NCI-H69 (cell line): Measurements from ENCODE around the gene ATP6V0E2.
"Not testable (repeated sequence)": the region's sequence is repeated elsewhere in the genome, so short reads cannot be mapped to it uniquely, and the experiment has no call there.

Experiments used
- DNase-seq: peaks from one replicate; lab custom pipeline; 2025; lab: John Stamatoyannopoulos, UW

ATP6V0E2 gene

DNA sequence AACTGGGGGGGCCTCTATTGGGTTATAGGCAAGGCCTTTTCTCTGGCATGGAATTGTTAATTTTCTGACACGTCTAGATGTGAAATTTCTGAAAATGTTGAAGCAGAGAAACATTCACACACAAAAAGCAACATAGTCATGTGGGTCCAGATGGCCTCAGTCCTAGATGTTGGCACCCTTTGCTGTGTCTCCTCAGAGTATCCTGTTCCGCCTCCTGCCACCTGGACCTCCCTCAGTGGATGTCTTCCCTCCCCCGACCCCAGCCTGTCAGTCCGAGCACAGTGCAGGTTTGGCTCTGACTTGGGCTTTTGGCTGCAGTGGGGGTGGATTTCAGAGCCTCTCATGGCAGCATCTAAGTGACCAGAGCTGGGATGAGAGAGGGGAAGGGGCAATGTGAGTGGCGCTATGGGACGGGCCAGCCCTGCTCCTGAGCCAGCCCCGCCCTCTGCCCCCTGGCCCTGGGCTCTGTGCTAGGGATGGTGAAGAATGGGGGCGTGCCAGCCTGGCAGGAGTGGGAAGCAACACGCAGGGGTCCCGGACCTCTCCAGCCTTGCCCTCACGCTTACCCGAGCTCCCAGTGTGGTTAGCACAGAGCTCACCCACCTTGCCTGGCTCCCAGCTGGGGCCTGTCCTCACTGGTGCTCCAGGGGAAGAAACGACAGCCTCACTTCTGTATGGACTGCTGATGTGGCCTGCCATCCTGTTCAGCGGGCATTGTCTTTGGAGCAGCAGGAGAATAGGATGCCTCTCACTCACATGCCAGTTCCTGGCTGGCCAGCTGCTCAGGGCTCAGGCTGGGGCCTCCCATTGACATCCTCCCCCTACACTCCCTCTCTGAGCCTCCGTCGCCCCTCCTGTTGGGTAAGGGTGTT is 6.2 kb downstream of the ATP6V0E2 start:
- no peak for DNase-seq

DNA sequence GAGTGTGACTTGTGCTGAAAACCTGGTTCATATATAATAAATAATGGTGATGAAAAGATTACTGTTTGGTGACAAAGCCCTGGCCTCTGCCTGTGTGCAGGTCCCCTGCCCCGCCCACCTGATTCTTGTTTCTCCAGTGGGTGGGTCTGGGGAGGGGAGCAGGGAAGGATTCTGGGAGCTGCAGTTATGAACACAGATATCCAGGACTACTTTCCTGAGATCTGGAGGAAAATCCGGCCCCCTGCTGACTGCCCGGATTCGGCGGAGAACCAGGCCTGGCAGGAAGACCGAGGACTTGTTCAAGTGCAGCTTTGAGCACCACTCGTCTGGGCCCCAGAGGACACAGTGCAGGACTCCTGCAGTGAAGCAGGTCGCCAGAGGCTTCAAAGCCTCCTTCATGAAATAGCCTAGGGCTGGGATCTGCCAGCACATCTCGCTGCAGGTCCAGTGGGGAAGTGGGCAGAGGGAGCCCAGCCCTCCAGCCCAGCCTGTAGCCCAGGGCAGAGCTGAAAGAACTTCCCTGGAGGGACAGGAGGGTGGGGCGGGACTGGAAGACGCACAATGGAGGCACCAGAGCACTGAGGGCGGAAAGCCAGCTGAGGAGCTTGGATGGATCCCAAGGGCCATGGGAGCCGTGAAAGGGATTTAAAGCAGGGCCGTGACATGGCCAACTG is 7.0 kb downstream of the ATP6V0E2 start:
- DNase-seq, result no peak

DNA sequence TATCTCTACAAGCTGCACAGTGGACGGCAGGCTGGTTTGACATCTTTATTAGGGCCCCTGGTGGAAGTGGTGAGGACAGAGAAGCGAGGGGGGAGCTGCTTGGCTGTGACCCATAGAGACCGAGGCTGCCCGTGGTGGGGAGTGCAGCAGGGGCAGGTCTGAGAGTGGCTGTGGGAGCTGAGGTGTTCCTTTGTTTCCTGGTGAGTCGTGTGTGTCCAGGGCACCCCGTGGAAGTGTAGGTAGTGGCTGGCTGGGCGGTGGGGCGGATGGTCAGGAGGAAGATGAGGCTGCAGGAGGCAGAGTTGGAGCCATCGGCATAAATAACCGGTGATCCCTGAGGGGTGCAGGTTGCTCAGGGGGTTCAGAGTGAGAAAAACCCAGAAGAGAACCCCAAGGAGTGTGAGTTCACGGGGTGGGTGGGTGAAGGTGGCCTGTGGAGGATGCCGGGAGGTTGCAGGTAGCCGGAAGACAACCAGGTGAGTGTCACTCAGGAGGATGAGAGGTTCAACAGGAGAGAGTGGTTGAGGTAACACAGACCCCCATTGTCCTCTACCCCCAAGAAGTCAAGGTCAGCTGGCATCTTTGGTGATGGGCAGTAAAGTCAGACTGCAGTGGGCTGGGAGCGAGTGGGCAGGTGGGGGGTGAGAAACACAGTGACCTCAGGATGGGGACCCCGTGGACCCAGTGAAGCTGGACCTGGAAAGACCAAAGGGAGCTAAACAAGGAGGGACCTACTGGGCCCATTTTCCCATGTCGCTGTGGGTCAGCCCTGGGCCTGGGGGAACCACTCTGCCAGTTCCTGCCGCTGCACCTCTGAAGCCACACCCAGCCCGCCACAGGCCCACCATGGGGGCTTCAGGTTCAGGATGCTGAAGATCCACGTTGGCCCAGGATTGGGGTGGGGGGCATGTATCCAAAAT is 7.8 kb downstream of the ATP6V0E2 start:
- DNase-seq, result no peak

DNA sequence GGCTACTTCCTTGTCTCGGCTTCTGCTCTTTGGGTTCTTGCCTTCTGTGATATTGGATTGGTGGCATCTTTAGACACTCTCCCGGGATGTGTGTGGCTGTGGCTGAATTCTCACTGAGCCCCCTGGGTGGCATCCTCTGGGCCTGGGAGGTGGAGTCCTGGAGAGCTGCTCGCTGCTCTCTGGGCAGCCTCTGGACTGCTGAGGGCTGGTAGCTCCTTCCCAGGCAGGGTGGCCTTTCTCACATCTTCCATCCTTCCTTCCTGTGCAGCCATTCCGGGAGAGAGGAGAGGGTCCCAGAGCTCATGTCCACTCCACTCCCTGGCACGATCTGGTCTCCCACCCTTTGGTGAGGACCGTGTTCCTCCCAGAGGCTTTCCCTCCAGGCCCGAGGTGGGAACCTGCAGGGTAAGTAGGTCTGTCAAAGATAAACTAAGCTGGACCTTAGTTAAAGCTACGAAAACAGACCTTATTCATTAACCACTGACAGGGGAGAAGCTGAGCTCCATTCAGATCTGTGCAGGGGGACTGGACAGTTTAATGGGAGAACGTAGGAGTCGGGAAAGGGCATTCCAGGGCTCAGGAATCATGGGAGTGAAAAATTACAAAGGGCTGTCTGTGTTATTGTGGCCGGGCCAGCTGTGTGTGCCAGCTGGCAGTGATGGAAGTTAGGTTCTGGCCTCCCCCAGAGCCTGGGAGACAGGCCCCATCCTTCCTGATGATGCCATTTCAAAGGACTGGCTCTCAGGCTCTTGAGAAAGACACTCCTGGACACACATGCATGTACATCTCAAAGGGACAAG is 8.7 kb downstream of the ATP6V0E2 start:
- no peak for DNase-seq

DNA sequence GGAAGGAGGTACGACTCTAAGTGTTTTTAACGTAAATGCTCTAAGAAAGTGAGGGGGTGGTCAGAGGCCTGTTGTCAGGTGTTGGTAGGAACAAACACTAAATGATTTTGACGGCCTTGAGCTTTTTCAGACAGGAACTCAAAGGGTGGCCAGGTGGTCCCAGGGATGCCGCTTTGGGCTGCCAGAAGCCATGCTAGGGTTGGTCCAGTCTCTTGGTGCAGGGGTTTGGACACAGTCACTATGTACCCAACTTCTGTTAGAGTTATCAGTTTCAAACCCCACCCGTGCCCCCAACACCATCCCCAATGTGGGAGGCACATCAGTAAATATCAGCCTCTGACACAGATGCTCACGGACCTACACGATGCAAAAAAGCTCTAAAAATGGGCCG is 9.3 kb downstream of the ATP6V0E2 start:
- DNase-seq, result no peak

DNA sequence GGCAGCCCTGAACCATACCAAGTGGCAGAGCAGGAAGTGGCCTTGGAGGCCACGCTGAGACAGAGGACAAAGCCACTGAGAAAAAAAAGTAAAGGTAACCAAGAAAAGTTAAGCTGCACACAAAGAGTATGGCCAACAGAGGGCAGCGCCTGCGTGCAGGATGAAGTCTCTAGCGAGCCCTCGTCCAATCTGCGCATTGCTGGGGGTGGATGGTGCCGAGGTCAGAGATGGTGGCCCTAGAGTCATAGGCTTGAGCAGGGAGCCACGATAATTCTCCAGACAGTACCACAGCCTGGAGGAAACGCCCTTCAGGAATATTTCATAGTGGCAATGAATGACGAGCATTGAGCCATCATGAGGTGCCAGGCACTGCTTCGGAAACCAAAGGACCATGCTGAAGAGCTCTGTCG is 9.7 kb downstream of the ATP6V0E2 start:
- peak; percentile 78 for DNase-seq

DNA sequence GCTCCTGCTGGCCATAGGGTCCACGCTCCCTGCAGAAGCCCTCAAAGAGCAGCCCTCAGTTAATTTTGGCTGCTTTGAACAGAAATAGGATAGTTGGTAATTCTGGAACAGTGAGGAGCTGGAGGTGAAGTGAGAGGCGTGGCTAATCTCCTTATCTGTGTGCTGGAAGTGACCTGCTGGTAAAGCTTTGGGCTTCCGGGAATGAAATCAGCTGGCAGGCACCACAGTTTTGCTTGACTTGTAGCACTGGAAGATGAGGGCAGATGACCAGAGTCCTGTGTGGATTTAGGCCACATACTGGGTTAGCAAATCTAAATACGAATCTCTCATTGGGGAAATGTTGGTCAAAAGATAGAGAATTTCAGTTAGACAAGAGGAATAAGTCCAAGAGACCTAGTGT is 10.2 kb downstream of the ATP6V0E2 start:
- no peak for DNase-seq

DNA sequence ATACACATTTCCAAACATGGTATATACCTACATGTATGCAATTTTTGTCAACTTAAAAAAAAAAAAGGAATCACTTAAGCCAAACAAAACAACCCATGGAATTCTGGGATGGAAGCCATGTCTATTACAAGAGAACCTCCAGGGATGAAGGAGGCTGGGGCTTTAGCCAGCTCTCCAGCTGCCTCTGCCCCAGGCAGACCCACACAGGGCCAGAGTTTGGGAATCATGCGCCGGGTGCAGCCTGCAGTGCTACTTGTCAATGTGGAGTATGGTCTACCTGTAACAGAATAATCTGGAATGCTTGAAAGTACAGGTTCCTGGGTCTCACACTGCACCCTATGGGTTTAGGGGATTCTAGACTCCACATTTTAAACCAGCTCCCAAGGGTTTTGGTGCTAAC is 10.8 kb downstream of the ATP6V0E2 start:
- no peak for DNase-seq

DNA sequence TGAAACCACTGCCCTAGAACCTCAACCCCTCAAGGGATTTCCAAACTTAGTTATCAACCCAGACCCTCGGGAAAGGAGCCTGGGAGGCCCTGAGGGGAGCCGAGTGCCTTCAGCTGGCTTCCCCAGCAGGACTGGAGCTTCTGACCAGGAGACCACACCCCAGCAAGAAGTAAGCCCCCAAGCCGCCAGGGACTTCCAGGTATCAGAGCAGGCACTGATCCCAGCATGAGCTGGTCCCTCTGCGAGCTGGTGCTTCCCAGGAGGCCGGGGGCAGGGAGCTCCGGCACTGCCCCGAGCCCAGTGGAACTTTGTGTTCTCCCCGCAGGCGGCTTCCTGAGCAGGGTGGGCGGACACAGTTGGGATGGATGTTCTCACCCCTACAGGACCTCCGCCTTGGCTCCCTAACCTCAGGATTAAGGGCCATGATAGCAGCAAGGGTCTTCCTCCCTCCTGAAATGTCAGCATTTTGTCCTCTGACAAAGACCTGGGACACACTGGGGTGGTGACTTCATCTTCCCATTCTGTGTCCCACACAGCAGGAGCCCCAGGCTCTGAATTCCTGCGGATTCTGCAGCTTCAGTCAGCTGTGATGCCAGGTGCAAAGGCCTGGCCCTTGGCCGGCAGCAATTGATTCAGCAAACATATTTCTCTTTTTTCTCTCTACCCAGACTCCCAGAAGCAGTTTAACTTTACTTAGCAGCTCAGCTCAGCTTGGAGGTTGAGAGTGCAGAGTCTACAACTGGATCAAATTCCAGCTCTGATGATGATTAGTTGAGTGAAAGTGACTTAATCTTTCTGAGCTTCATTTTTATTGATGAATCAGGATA is 11.6 kb downstream of the ATP6V0E2 start:
- DNase-seq, result no peak

DNA sequence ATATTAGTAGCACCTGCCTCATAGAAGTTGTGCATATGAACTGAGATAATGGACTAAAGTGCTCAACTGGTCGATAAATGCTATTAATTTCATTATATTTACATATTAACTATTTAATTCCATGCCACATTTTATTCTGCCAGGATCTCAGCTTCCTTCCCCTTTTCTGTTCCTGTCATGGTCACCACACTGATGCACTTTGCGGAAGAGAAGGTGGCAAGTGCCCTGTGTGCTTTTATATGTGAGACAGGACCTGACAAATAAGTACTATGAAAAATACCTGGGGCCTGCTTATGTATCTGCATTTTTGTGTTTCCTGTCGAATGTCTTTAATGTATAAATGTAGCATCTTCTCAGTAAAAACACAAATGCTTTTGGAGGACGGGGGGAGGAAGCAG is 12.2 kb downstream of the ATP6V0E2 start:
- DNase-seq, result no peak

DNA sequence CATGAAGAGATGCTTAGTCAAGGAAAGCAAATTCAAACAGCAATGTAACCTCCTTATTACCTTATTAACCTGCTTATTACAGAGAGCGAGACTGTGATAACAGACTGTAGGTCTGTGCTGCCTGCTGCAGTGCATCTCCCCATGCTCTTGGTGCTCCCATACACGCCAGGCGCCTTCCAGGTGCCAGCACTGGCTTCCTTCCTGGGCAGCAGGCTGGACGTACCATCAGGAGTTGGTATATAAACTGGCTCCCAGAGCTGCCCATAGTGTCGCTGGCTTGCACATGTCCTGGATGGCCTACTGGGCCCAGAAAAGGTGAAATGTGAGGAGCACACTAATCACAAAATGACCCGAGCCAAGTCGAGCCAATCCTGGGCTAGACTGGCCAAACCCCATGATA is 13.5 kb downstream of the ATP6V0E2 start:
- no peak for DNase-seq

DNA sequence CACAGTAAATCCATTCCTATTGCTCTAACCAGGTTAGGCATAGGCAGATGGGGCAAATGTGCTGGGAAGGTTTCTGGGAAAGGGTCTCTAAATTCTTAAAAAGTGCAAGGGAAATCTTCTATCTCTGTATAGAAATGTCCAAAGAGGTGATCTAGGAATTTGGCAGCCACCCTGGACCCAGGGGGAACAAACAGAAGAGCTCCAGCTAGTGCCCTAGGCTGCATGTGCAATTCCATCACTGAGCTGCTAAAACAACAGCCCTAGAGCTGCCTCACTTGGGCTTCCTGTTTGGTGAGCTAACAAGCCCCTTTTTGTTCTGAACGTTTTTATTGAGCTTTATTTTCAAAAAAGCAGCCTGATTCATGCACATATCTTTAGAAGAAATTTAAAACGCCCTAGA is 16.9 kb downstream of the ATP6V0E2 start:
- not testable (repeated sequence) for DNase-seq

DNA sequence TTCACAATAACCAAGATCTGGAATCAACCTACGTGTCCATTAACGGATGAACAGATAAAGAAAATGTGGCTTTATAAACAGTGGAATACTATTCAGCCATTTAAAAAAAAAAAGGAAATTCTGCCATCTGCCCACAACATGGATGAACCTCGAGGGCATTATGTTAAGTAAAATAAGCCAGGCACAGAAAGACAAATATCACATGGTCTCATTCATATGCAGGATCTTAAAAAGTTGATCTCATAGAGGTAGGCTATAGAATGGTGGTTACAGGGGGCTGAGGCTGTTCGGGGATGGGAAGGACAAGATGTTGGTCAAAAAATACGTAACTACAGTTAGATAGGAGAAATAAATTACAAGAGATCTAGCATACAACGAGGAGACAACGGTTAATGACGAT is 21.2 kb downstream of the ATP6V0E2 start:
- DNase-seq, result not testable (repeated sequence)

DNA sequence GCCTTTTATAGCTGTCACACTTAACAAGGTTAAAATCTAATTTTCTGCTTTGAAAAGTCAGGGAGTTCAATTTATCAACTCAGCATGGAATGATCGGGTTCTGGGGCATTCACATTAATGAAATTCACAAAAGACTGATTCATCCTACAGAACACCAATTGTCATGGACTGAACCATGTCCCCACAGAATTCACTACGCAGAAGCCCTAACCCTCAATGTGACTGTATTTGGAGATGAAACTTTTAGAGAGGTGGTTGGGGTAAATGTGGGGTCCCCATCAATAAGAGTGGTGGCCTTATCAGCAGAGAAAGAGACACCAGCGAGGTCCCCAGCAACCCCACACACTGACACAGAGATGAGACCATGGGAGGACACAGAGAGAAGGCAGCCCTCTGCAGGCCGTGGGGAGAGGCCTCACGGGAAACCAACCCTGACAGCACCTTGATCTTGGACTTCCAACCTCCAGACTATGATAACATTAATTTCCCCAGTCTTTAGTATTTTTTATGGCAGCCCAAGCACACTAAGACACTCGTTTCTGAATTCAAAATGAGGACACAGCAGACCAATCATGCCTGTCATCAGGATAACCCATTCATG is 34.1 kb downstream of the ATP6V0E2 start:
- not testable (repeated sequence) for DNase-seq

DNA sequence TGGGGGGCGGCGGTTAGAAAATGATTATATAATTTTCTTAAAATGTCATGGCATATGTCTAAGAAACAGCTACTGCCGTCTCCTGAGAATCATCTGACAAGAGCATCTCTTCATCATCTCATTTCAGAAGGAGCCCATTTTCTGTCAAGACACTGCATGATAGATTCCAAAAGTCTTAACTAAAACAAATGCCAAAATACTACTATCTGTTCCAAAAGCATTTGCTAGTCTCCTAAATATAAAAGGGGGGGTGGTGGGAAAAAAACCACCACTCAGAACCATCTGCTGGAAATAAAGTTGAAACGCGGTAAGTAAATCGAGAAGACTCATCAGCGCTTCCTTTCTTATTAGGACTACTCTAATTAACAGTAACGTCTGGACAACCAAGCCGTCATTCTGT is 36.5 kb downstream of the ATP6V0E2 start:
- DNase-seq, result not testable (repeated sequence)

DNA sequence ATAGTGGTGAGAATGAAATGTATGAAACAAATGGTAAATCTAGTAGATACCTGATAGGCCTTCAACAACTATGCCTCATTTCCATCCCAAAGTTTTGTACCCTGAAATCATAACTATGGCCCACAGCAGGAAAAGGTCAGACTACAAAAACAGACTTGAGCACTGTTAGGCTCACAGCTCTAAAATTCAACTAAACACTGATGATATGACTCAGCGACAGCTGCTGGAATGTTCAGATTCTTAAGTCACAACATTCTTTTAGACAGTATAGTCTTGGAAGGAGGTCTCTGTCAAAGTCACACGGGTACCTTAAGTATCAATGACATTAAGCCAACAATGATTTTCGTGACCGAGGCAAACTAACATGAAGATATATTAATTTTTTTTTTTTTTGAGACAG is 38.4 kb downstream of the ATP6V0E2 start:
- not testable (repeated sequence) for DNase-seq

DNA sequence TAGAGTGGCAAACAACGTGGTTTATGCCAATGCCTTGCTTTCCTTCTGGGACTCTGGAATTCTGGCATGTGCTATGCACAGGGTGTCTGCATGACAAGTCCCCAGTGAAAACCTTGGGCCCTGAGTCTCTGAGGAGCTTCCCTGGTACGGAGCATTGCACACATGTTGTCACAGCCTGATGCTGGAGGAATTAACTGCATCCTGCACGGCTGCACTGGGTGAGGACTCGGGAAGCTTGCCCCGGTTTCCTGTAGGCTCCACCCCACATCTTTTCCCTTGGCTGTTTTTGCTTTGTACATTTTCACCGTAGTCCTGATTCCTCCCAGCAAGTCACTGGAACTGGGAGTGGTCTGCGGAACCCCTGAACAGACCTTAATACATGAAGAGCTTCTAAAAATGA is 52.6 kb downstream of the ATP6V0E2 start:
- not testable (repeated sequence) for DNase-seq
